ENCODE data around the gene SLMAP.

Gene SLMAP

GRCh38 chr3:57752307-57752706, 3.8 kb upstream of the SLMAP start:
- no peak for DNase-seq (ENCODE audit: low spot score)

GRCh38 chr3:57753016-57753415, 3.1 kb upstream of the SLMAP start:
- no peak for DNase-seq (ENCODE audit: low spot score)

- DNase-seq (ENCODE audit: low spot score): no peak
These were observed 787 bp upstream of the SLMAP start for GRCh38 chr3:57755368-57755675.

GRCh38 chr3:57756528-57757401, 656 bp downstream of the SLMAP start:
- DNase-seq (ENCODE audit: low spot score): peak; percentile 64

- peak; percentile 17 for DNase-seq (ENCODE audit: low spot score)
These were observed 1.7 kb downstream of the SLMAP start for GRCh38 chr3:57757642-57758297.

GRCh38 chr3:57758686-57759085, 2.6 kb downstream of the SLMAP start:
- no peak for DNase-seq (ENCODE audit: low spot score)

GRCh38 chr3:57764794-57765193, 8.7 kb downstream of the SLMAP start:
- DNase-seq (ENCODE audit: low spot score): no peak

GRCh38 chr3:57768595-57768994, 12.5 kb downstream of the SLMAP start:
- no peak for DNase-seq (ENCODE audit: low spot score)

- no peak for DNase-seq (ENCODE audit: low spot score)
These were observed 14.1 kb downstream of the SLMAP start for GRCh38 chr3:57770009-57770827.

GRCh38 chr3:57772251-57772650, 16.1 kb downstream of the SLMAP start:
- no peak for DNase-seq (ENCODE audit: low spot score)

- no peak for DNase-seq (ENCODE audit: low spot score)
These were observed 21.7 kb downstream of the SLMAP start for GRCh38 chr3:57777774-57778173.

GRCh38 chr3:57778494-57778893, 22.4 kb downstream of the SLMAP start:
- DNase-seq (ENCODE audit: low spot score): no peak

- DNase-seq (ENCODE audit: low spot score): no peak
These were observed 23.6 kb downstream of the SLMAP start for GRCh38 chr3:57779666-57780065.

- peak; percentile 54 for DNase-seq (ENCODE audit: low spot score)
These were observed 27.3 kb downstream of the SLMAP start for GRCh38 chr3:57783186-57784088.

- DNase-seq (ENCODE audit: low spot score): no peak
These were observed 28.1 kb downstream of the SLMAP start for GRCh38 chr3:57784089-57784735.

GRCh38 chr3:57785446-57785845, 29.3 kb downstream of the SLMAP start:
- DNase-seq (ENCODE audit: low spot score): no peak

- DNase-seq (ENCODE audit: low spot score): peak; percentile 30
These were observed 31.9 kb downstream of the SLMAP start for GRCh38 chr3:57787867-57788623.

GRCh38 chr3:57788624-57789018, 32.5 kb downstream of the SLMAP start:
- no peak for DNase-seq (ENCODE audit: low spot score)

- DNase-seq (ENCODE audit: low spot score): no peak
These were observed 35.1 kb downstream of the SLMAP start for GRCh38 chr3:57791245-57791644.

- no peak for DNase-seq (ENCODE audit: low spot score)
These were observed 36.1 kb downstream of the SLMAP start for GRCh38 chr3:57792198-57792597.

Data from hematopoietic multipotent progenitor cell treated with erythropoietin and hydrocortisone succinate and interleukin-3 and kit ligand, for 17 days (in vitro differentiated cells).